Activated gamma-delta T cell treated with anti-CD3 and anti-CD28 coated beads, Interleukin-2, amount 50 U/mL, for 16 hours (primary cell): ENCODE data around the gene PPM1F.

Experiments
- DNase-seq: peaks from one replicate; pipeline ENCODE4 v3.0.0-alpha.2; 2020; ENCODE audit warnings: low read depth

Gene PPM1F

GRCh38 chr22:21952586-21953571 is at the start of gene PPM1F:
Gene PPM1F (minus strand): TSS chr22:21952848. CDS start chr22:21946048, 6,800 bp downstream.
- peak; percentile 85 for DNase-seq

- DNase-seq: no peak
Measured at GRCh38 chr22:22001664-22002525, 49.2 kb upstream of the PPM1F start.

- DNase-seq: no peak
Measured at GRCh38 chr22:21998595-21999247, 46.1 kb upstream of the PPM1F start.

- DNase-seq: no peak
Measured at GRCh38 chr22:21996175-21996720, 43.6 kb upstream of the PPM1F start.

- no peak for DNase-seq
Measured at GRCh38 chr22:21995660-21996059, 43.0 kb upstream of the PPM1F start.

GRCh38 chr22:21994881-21995444 is 42.3 kb upstream of the PPM1F start:
- no peak for DNase-seq

- no peak for DNase-seq
Measured at GRCh38 chr22:21992593-21993237, 40.1 kb upstream of the PPM1F start.

GRCh38 chr22:21991774-21992173 is 39.1 kb upstream of the PPM1F start:
- DNase-seq: no peak

- DNase-seq: no peak
Measured at GRCh38 chr22:21991304-21991596, 38.6 kb upstream of the PPM1F start.

GRCh38 chr22:21990445-21991303 is 38.0 kb upstream of the PPM1F start:
- no peak for DNase-seq

- no peak for DNase-seq
Measured at GRCh38 chr22:21989049-21989448, 36.4 kb upstream of the PPM1F start.

- DNase-seq: no peak
Measured at GRCh38 chr22:21985214-21985613, 32.6 kb upstream of the PPM1F start.

GRCh38 chr22:21984793-21985192 is 32.1 kb upstream of the PPM1F start:
- no peak for DNase-seq

GRCh38 chr22:21982338-21982965 is 29.8 kb upstream of the PPM1F start, which contains the start of gene TOP3B:
Gene TOP3B (minus strand): TSS chr22:21982787. CDS start chr22:21975709, 7,078 bp downstream.
- DNase-seq: peak; percentile 67

- DNase-seq: no peak
Measured at GRCh38 chr22:21981874-21982273, 29.2 kb upstream of the PPM1F start.

- DNase-seq: no peak
Measured at GRCh38 chr22:21980547-21980946, 27.9 kb upstream of the PPM1F start.

- DNase-seq: no peak
Measured at GRCh38 chr22:21978564-21979386, 26.1 kb upstream of the PPM1F start.

GRCh38 chr22:21977814-21978213 is 25.2 kb upstream of the PPM1F start:
- DNase-seq: no peak

- DNase-seq: no peak
Measured at GRCh38 chr22:21975854-21976345, 23.3 kb upstream of the PPM1F start.
